Lung (tissue), 12 donors: ENCODE data around the gene RIC1. TPM values are rescaled to one million over a fixed set of nuclear protein-coding genes. Genes with fewer than 3 reads are reported as not detected.
A peak's percentile ranks its signal among the peaks of the same experiment; 100 is the strongest.
"Not testable (repeated sequence)": the region's sequence is repeated elsewhere in the genome, so short reads cannot be mapped to it uniquely, and the experiment has no call there.

Experiments used
- ATAC-seq: fragments of 200-7000 bp; cut with Tn5 transposase; one replicate; pipeline ENCODE4 v1.9.1; 2020; ENCODE audit warnings: moderate number of reproducible peaks; ENCODE audit not compliant: insufficient read depth, low FRiP score
- DNase-seq, 3 donors: peaks; one replicate each; pipeline ENCODE4 v3.0.0-alpha.2; 2013 to 2017
- H3K27ac ChIP-seq, 2 donors: one replicate each; pipeline ENCODE4 v1.5.1; 2013; ENCODE audit warnings: mild to moderate bottlenecking in 2 of 2, moderate library complexity in 2 of 2, control low read depth in 1 of 2, inconsistent platforms in 1 of 2, low read depth in 1 of 2, low read length in 1 of 2
- H3K27me3 ChIP-seq, 3 donors: one replicate each; pipeline ENCODE4 v1.5.1; 2013; ENCODE audit warnings: low read length in 2 of 3; ENCODE audit not compliant: control insufficient read depth in 3 of 3, insufficient read depth in 3 of 3
- H3K36me3 ChIP-seq, 4 donors: one replicate each; pipeline ENCODE4 v1.5.1; 2013; ENCODE audit warnings: low read length in 4 of 4, mild to moderate bottlenecking in 1 of 4, moderate library complexity in 1 of 4; ENCODE audit not compliant: control insufficient read depth in 4 of 4, insufficient read depth in 4 of 4
- H3K4me1 ChIP-seq, 5 donors: one replicate each; pipeline ENCODE4 v1.5.1; 2013; ENCODE audit warnings: low read length in 5 of 5, mild to moderate bottlenecking in 2 of 5, moderate library complexity in 1 of 5; ENCODE audit not compliant: control insufficient read depth in 5 of 5, insufficient read depth in 5 of 5
- H3K4me3 ChIP-seq: one replicate; pipeline ENCODE4 v1.5.1; 2013; ENCODE audit warnings: mild to moderate bottlenecking, control low read depth, moderate library complexity
- H3K9ac ChIP-seq, 2 donors: one replicate each; pipeline ENCODE4 v1.5.1; 2013; ENCODE audit warnings: low read length in 2 of 2, control low read depth in 1 of 2; ENCODE audit not compliant: insufficient read depth in 1 of 2
- H3K9me3 ChIP-seq, 4 donors: one replicate each; pipeline ENCODE4 v1.5.1; 2013; ENCODE audit warnings: low read length in 3 of 4, mild to moderate bottlenecking in 1 of 4, moderate library complexity in 1 of 4; ENCODE audit not compliant: control insufficient read depth in 4 of 4, insufficient read depth in 3 of 4
- WGBS, 2 donors: extraction: QIAGEN DNeasy Blood & Tissue Kit; methylation state at CpG; one replicate each; pipeline ENCODE4 v1.1.7; 2013; 5-methylcytosine and 5-hydroxymethylcytosine counted together
- polyA plus RNA-seq, 2 donors: library from polyadenylated mRNA; stranded (reverse); fragments of 200-250 nt; gene quantifications; one replicate each; pipeline ENCODE4 v1.2.1, GENCODE V29; 2013
- total RNA-seq, 2 donors: library from RNA; depleted of rRNA in 1 of 2; stranded (reverse); fragments of >200 nt in 1 of 2; gene quantifications; one replicate each; pipeline ENCODE4 v1.2.1, GENCODE V29; 2014 to 2021
- TF ChIP-seq, protein P1 (sequence below): IDR thresholded peaks from 2 replicates; pipeline ENCODE4 v1.5.1; 2012; ENCODE audit warnings: mild to moderate bottlenecking; ENCODE audit errors: control extremely low read depth, extremely low read depth
- donor health status: control.
- donor health status: control.
- donor health status: Bipolar disorder and iron deficiency.
- donor health status: healthy.
- donor health status: DM: yes; HTN: yes; CAD: no.

RIC1 gene
- total and polyA plus RNA-seq, 4 donors = 3.5 to 46.0 (median 14.4) TPM

DNA sequence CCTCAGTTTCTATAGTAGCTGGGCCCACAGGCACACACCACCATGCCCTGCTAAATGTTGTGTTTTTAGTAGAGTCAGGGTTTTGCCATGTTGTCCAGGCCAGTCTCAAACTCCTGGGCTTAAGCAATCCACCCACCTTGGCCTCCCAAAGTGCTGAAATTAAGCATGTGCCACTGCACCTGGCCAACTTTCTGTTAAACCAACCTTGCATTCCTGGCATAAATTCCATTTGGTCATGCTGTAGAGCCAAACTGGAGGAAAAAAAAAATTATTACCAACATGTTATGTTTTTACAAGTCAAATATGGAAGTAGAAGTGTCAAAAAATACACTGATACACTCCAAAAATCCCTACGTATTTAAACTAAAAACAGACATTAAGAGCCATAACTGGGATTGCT, 149.9 kb downstream of the RIC1 start:
- 98 to 100% methylated on average over 1 of the region's 1 CpG for WGBS, 2 donors
- H3K4me1 ChIP-seq = peaks cover 0 to under 1% (median 0%) of the 10 kb centered on the region in 5 donors
- no peak overlapping the region for H3K27ac ChIP-seq
- TF ChIP-seq, protein P1, sequence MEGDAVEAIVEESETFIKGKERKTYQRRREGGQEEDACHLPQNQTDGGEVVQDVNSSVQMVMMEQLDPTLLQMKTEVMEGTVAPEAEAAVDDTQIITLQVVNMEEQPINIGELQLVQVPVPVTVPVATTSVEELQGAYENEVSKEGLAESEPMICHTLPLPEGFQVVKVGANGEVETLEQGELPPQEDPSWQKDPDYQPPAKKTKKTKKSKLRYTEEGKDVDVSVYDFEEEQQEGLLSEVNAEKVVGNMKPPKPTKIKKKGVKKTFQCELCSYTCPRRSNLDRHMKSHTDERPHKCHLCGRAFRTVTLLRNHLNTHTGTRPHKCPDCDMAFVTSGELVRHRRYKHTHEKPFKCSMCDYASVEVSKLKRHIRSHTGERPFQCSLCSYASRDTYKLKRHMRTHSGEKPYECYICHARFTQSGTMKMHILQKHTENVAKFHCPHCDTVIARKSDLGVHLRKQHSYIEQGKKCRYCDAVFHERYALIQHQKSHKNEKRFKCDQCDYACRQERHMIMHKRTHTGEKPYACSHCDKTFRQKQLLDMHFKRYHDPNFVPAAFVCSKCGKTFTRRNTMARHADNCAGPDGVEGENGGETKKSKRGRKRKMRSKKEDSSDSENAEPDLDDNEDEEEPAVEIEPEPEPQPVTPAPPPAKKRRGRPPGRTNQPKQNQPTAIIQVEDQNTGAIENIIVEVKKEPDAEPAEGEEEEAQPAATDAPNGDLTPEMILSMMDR = no peak
- H3K9me3 ChIP-seq = peaks cover 3 to 25% (median 13%) of the 10 kb centered on the region in 4 donors
- ATAC-seq (no peak), DNase-seq (peak in 1 of 3 donors; percentile 9)
- H3K9ac ChIP-seq = no peak overlapping the region
- H3K36me3 ChIP-seq = peaks cover 17 to 50% (median 33%) of the 10 kb centered on the region in 4 donors
- no peaks in the 10 kb centered on the region for H3K27me3 ChIP-seq
- no peak overlapping the region for H3K4me3 ChIP-seq

DNA sequence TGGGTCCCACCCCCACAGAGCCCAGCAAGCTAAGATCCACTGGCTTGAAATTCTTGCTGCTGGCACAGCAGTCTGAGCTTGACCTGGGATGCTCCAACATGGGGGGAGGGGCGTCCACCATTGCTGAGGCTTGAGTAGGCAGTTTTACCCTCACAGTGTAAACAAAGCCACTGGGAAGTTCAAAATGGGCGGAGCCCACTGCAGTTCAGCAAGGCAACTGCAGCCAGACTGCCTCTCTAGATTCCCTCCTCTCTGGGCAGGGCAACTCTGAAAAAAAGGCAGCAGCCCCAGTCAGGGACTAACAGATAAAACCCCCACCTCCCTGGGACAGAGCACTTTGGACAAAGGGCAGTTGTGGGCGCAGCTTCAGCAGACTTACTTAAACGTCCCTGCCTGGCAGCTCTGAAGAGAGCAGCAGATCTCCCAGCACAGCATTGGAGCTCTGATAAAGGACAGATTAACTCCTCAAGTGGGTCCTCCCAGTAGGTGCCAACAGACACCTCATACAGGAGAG, 150.9 kb downstream of the RIC1 start:
- 94 to 98% methylated on average over 4 of the region's 4 CpGs for WGBS, 2 donors
- ATAC-seq, H3K4me3 ChIP-seq, H3K27me3 ChIP-seq, H3K27ac ChIP-seq, DNase-seq, H3K4me1 ChIP-seq, H3K9ac ChIP-seq: not testable (repeated sequence)
- Histone ChIP-seq H3K36me3 (peaks cover 13 to 47% (median 27%) of the 10 kb centered on the region in 4 donors), H3K9me3 (peaks cover 3 to 25% (median 13%) of the 10 kb centered on the region in 4 donors)

DNA sequence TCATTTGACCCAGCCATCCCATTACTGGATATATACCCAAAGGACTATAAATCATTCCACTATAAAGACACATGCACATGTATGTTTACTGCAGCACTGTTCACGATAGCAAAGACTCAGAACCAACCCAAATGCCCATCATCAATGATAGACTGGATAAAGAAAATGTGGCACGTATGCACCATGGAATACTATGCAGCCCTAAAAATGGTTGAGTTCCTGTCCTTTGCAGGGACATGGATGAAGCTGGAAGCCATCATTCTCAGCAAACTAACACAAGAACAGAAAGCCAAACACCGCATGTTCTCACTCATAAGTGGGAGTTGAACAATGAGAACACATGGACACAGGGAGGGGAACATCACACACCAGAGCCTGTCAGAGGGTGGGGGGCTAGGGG, 154.5 kb downstream of the RIC1 start:
- Histone ChIP-seq H3K36me3 (peaks cover 14 to 33% (median 22%) of the 10 kb centered on the region in 4 donors), H3K9me3 (peaks cover 3 to 15% (median 11%) of the 10 kb centered on the region in 4 donors)
- not testable (repeated sequence) for H3K9ac ChIP-seq, H3K4me1 ChIP-seq, DNase-seq, H3K4me3 ChIP-seq, H3K27ac ChIP-seq, ATAC-seq, H3K27me3 ChIP-seq
- WGBS, 2 donors = 98% methylated on average over 3 of the region's 3 CpGs

DNA sequence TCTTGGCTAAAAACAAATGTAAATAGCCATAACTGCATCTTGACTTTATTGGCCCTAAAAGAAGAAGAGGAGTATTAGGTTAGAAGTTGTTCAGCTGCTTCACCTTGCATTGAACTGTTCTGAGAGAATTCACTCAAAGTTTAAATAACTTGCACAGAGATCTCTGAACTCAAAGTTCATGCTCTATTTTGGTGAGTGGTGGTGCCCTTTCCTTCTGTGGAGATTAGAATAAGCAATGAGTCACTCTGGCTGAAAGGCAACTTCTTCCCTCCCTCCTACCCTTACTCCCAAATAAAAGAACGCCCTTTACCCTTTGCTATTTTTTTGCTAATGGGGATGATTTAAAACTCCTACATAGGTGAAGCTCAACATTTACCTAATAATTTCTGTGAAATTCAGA, 155.1 kb downstream of the RIC1 start:
- peaks cover 10 to 27% (median 18%) of the 10 kb centered on the region in 4 donors for H3K36me3 ChIP-seq
- peak overlapping the region in 1 of 2 donors; percentile 40 for H3K27ac ChIP-seq
- DNase-seq (no peak), ATAC-seq (no peak)
- TF ChIP-seq, protein P1 = no peak
- peaks cover 3 to 13% (median 7%) of the 10 kb centered on the region in 4 donors for H3K9me3 ChIP-seq
- H3K4me3 ChIP-seq = no peak overlapping the region
- H3K4me1 ChIP-seq = peaks cover 0 to 4% (median 0%) of the 10 kb centered on the region in 5 donors
- no peaks in the 10 kb centered on the region for H3K27me3 ChIP-seq
- H3K9ac ChIP-seq = no peak overlapping the region
- 89 to 97% methylated on average over 1 of the region's 1 CpG for WGBS, 2 donors
